Measurements from ENCODE around the gene SARDH.

SARDH gene

DNA sequence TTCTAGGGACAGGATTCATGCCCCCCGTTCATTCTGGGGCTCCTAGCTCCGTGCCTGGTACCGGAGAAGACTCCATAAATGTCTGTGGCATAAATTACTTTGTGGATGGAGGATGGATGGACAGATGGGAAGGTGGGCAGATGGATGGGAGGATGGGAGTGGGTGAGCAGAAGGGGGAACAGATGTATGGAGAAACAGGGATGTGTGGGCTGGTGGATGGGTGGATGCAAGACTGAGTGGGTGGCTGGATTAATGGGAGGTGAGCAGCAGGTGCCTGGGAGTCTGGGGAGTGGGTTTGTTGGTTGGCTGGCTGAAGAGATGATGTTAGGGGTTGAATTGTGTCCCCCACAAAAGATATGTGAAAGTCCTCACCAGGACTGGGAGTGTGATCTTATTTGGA, 43.5 kb downstream of the SARDH start:
- H3K9me3 ChIP-seq (ENCODE audit: insufficient read depth, low read depth, low read length) = no peaks in the 10 kb centered on the region
- H3K27ac ChIP-seq (ENCODE audit: low read length) = no peak overlapping the region
- H3K27me3 ChIP-seq (ENCODE audit: insufficient read depth, low read length) = no peaks in the 10 kb centered on the region
- H3K4me1 ChIP-seq (ENCODE audit: insufficient read depth, low read length) = no peaks in the 10 kb centered on the region
- no peak overlapping the region for H3K4me3 ChIP-seq (ENCODE audit: low read length)
- no peak overlapping the region for H3K9ac ChIP-seq (ENCODE audit: low read depth, low read length)
- H3K36me3 ChIP-seq (ENCODE audit: insufficient read depth, low read depth, low read length) = no peaks in the 10 kb centered on the region

DNA sequence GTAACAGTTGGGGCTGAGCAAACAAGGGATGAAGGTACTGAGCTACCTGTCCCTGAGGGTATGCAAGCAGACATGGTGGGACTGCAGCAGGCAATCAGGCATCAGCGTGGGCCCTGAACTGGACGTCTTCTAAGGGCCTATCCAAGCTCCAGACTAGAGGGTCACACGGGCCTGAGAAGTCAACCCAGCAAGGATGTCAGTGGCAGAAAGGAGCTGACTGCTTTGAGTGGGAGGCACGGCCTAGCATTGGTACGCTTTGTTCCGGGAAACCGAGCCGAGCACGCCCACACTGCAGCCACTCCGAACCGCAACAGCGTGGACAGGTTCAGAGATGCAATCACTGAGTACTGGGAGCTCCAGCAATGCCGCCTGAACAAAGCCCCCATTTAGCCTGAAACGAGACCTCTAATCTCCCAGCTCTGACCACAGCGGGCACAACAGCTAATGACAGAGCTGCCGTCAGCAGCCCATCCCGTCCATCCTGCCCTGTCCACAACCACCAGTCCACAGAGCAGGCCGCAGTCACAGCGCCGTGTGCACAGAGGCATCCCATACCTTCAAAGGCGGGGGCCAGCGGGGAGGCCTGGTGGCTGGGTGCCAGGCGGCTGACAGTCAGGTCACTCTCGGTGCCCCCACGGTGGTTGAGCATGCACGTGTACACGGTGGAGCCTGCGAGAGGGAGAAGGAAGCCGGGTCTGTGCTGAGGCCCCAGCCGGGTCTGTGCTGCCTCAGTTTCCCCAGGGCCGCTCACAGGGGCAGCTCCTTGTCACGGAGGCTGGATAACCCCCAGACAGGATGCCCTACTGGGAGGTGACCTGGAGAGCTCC, 44.2 kb downstream of the SARDH start:
- no peak overlapping the region for H3K27ac ChIP-seq (ENCODE audit: low read length)
- no peaks in the 10 kb centered on the region for H3K36me3 ChIP-seq (ENCODE audit: insufficient read depth, low read depth, low read length)
- no peak overlapping the region for H3K4me3 ChIP-seq (ENCODE audit: low read length)
- no peaks in the 10 kb centered on the region for H3K27me3 ChIP-seq (ENCODE audit: insufficient read depth, low read length)
- H3K9me3 ChIP-seq (ENCODE audit: insufficient read depth, low read depth, low read length) = no peaks in the 10 kb centered on the region
- no peak overlapping the region for H3K9ac ChIP-seq (ENCODE audit: low read depth, low read length)
- H3K4me1 ChIP-seq (ENCODE audit: insufficient read depth, low read length) = no peaks in the 10 kb centered on the region

DNA sequence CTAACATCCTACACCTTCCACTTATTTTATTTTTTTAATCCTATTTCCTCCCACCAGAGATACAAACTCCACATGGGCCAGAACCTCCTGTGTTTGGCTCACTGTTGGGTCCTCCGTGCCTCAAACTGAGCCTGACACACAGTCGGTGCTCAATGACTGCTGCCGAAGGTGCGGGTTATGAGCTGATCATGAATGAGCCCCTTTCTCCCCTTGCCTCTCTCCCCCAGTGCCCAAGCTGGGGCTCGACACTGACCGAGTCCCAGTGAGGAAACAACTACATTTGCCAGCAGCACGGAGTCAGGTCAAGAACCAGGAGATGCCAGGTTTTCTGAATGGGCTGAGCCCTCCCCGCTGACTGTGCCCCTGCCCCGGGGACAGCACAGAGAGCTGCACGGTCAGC, 45.0 kb downstream of the SARDH start:
- Histone ChIP-seq H3K36me3 (ENCODE audit: insufficient read depth, low read depth, low read length) (no peaks in the 10 kb centered on the region), H3K4me3 (ENCODE audit: low read length) (no peak overlapping the region), H3K27me3 (ENCODE audit: insufficient read depth, low read length) (no peaks in the 10 kb centered on the region), H3K27ac (ENCODE audit: low read length) (no peak overlapping the region), H3K9ac (ENCODE audit: low read depth, low read length) (no peak overlapping the region), H3K4me1 (ENCODE audit: insufficient read depth, low read length) (no peaks in the 10 kb centered on the region), H3K9me3 (ENCODE audit: insufficient read depth, low read depth, low read length) (no peaks in the 10 kb centered on the region)

DNA sequence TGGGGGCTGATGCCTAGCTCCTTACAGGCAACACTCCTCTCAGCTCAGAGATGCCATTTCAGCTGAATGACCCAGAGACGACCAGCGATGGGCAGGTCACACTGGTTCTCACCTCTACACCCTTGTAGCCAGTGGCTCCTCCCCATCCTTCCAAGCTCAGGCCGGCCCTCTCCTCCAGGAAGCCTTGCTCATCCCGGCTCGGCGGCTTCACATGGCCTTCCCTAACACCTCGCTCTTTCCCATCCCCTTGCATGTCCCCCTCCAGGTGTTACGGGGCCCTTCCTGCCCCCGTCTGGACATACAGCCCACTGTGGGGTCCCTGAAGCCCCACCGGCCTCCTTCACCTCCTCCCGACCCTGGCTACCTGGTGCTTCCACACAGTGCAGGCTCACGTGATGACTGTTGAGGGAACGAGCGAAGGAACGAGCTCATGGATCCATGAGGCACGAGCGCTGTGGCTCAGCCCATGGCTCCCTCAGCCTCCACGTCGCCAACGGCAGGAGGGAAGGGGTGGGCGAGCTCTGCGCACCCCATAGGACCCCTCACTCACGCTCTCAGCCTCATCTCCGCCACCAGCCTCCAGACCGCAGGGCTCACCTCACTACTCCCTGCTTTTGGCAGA, 45.7 kb downstream of the SARDH start:
- no peaks in the 10 kb centered on the region for H3K27me3 ChIP-seq (ENCODE audit: insufficient read depth, low read length)
- no peaks in the 10 kb centered on the region for H3K9me3 ChIP-seq (ENCODE audit: insufficient read depth, low read depth, low read length)
- H3K4me1 ChIP-seq (ENCODE audit: insufficient read depth, low read length) = no peaks in the 10 kb centered on the region
- no peak overlapping the region for H3K4me3 ChIP-seq (ENCODE audit: low read length)
- H3K36me3 ChIP-seq (ENCODE audit: insufficient read depth, low read depth, low read length) = no peaks in the 10 kb centered on the region
- H3K27ac ChIP-seq (ENCODE audit: low read length) = no peak overlapping the region
- H3K9ac ChIP-seq (ENCODE audit: low read depth, low read length) = no peak overlapping the region

DNA sequence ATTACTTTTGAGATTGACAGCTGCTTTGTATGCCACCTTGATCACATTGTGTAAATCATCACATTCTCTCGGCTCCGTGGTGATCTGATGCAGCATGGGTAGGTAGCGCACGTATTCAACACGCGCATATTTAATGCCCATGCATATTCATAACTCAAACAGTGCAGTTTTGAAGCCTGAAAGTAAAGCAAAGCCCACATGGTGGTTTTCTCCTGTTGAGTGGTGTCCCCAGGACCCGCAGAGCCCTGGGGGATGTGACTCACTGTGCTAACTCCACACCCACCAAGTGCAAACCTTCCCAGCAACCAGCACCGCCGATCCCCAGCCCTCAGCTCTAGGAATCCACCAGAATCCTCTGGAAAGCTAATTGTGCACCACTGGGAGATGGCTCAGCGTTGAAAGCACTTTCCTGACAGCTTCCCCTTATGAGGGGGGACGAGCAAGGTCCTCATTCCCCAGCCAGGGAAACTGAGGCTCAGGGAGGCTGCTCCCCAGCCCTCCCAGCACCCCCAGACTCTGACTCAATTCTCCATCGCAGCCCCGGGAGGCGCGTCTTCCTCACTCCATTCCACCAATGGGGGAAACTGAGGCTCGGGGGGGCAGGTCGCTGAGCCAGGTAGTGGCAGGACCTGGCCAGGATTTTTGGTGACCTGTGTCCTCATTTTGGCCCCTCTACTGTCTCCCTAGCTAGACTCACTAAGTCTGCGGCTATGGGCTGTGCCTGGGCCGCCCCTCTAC, 46.4 kb downstream of the SARDH start:
- H3K27ac ChIP-seq (ENCODE audit: low read length) = no peak overlapping the region
- H3K36me3 ChIP-seq (ENCODE audit: insufficient read depth, low read depth, low read length) = no peaks in the 10 kb centered on the region
- H3K9me3 ChIP-seq (ENCODE audit: insufficient read depth, low read depth, low read length) = no peaks in the 10 kb centered on the region
- H3K4me3 ChIP-seq (ENCODE audit: low read length) = no peak overlapping the region
- H3K4me1 ChIP-seq (ENCODE audit: insufficient read depth, low read length) = no peaks in the 10 kb centered on the region
- H3K27me3 ChIP-seq (ENCODE audit: insufficient read depth, low read length) = no peaks in the 10 kb centered on the region
- H3K9ac ChIP-seq (ENCODE audit: low read depth, low read length) = no peak overlapping the region

- no peaks in the 10 kb centered on the region for H3K9me3 ChIP-seq (ENCODE audit: insufficient read depth, low read depth, low read length)
- no peak overlapping the region for H3K4me3 ChIP-seq (ENCODE audit: low read length)
Observed at GRCh38 chr9:133691191-133691590, 47.0 kb downstream of the SARDH start.

DNA sequence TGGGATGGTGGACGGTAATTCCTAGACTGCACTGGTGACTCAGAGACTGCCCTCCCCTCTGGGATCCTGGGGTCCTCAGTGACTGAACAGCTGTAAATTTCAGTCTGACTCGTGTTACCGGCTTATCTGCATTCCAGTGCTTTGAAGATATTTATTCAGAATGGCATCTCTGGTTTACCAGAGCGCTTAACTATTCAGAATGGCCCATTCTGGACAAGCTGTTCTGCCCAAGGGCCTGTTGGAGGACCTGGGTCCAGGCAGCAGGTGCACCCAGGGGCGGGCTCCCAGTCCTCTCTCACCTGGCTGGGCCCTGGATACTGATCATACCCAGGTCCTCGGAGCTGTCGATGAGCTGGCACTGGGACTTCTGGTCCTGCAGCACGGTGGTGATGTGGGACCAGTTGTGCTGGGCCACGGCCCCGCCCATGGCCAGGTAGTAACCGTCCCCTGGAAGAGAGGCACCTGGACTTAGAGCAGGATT, 48.0 kb downstream of the SARDH start:
- Histone ChIP-seq H3K4me1 (ENCODE audit: insufficient read depth, low read length) (no peaks in the 10 kb centered on the region), H3K9me3 (ENCODE audit: insufficient read depth, low read depth, low read length) (no peaks in the 10 kb centered on the region), H3K27me3 (ENCODE audit: insufficient read depth, low read length) (no peaks in the 10 kb centered on the region), H3K36me3 (ENCODE audit: insufficient read depth, low read depth, low read length) (no peaks in the 10 kb centered on the region), H3K4me3 (ENCODE audit: low read length) (no peak overlapping the region), H3K27ac (ENCODE audit: low read length) (no peak overlapping the region), H3K9ac (ENCODE audit: low read depth, low read length) (no peak overlapping the region)

More at GRCh38 chr9:133691191-133691590, 47.0 kb downstream of the SARDH start:
- H3K27me3 ChIP-seq (ENCODE audit: insufficient read depth, low read length) = no peaks in the 10 kb centered on the region
- H3K9ac ChIP-seq (ENCODE audit: low read depth, low read length) = no peak overlapping the region
- H3K4me1 ChIP-seq (ENCODE audit: insufficient read depth, low read length) = no peaks in the 10 kb centered on the region
- H3K36me3 ChIP-seq (ENCODE audit: insufficient read depth, low read depth, low read length) = no peaks in the 10 kb centered on the region
- H3K27ac ChIP-seq (ENCODE audit: low read length) = no peak overlapping the region

DNA sequence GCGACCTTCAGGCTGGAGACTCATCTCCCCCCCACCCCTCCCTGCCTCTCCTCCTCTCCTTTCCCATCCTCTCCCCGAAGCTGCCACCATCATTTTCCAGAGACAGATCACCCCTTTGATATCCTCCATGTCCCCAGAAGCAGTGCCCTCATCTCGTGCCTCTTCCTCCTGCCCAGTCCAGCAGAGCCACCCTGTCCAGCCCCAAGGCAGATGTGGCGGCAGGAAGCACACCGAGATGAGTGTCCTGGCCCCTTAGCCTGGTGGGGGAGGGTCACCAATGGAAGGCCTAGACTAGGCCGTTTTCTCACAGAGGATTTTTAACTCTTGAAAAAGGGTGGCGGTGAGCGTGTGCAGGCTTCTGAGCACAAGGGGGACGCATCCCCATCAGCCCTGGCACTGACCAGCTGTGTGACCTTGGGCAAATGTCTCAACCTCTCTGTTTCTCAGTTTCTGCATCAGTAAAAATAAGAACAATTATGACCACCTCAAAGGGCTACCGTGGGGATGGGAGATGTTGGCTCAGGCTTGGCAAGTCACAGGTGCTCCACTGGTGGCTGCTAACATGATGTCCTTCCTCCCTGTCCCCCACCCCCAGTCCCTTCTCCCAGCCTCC, 48.9 kb downstream of the SARDH start:
- Histone ChIP-seq H3K4me1 (ENCODE audit: insufficient read depth, low read length) (no peaks in the 10 kb centered on the region), H3K36me3 (ENCODE audit: insufficient read depth, low read depth, low read length) (no peaks in the 10 kb centered on the region), H3K9ac (ENCODE audit: low read depth, low read length) (no peak overlapping the region), H3K27ac (ENCODE audit: low read length) (no peak overlapping the region), H3K9me3 (ENCODE audit: insufficient read depth, low read depth, low read length) (no peaks in the 10 kb centered on the region), H3K27me3 (ENCODE audit: insufficient read depth, low read length) (no peaks in the 10 kb centered on the region), H3K4me3 (ENCODE audit: low read length) (no peak overlapping the region)

- Histone ChIP-seq H3K9me3 (ENCODE audit: insufficient read depth, low read depth, low read length) (no peaks in the 10 kb centered on the region), H3K4me1 (ENCODE audit: insufficient read depth, low read length) (no peaks in the 10 kb centered on the region), H3K27ac (ENCODE audit: low read length) (no peak overlapping the region), H3K4me3 (ENCODE audit: low read length) (no peak overlapping the region), H3K36me3 (ENCODE audit: insufficient read depth, low read depth, low read length) (no peaks in the 10 kb centered on the region), H3K27me3 (ENCODE audit: insufficient read depth, low read length) (no peaks in the 10 kb centered on the region), H3K9ac (ENCODE audit: low read depth, low read length) (no peak overlapping the region)
Observed at GRCh38 chr9:133687856-133688761, 50.0 kb downstream of the SARDH start.

- H3K9ac ChIP-seq (ENCODE audit: low read depth, low read length) = no peak overlapping the region
- no peaks in the 10 kb centered on the region for H3K36me3 ChIP-seq (ENCODE audit: insufficient read depth, low read depth, low read length)
- H3K27me3 ChIP-seq (ENCODE audit: insufficient read depth, low read length) = no peaks in the 10 kb centered on the region
- no peak overlapping the region for H3K4me3 ChIP-seq (ENCODE audit: low read length)
- H3K9me3 ChIP-seq (ENCODE audit: insufficient read depth, low read depth, low read length) = no peaks in the 10 kb centered on the region
- no peaks in the 10 kb centered on the region for H3K4me1 ChIP-seq (ENCODE audit: insufficient read depth, low read length)
- H3K27ac ChIP-seq (ENCODE audit: low read length) = no peak overlapping the region
Observed at GRCh38 chr9:133686642-133687575, 51.2 kb downstream of the SARDH start.

All from iPS-20b (cell line).